Tibial nerve (tissue), 3 donors: ENCODE measurements around the gene CCT5.

Experiments
- POLR2A ChIP-seq, 2 donors: fragments of 450-650 bp; IDR thresholded peaks; one replicate each; pipeline ENCODE4 v1.6.1; 2017; ENCODE audit warnings: antibody characterized with exemption in 2 of 2, mild to moderate bottlenecking in 2 of 2, moderate library complexity in 2 of 2
- TF ChIP-seq, protein P1 (sequence below), 5 experiments: fragments of 200-600 bp in 3 of 5; fragments of 450-650 bp in 2 of 5; sonication (generic) in 3 of 5; IDR thresholded peaks; one replicate each; pipeline ENCODE4 v1.5.1; 2016 to 2019; ENCODE audit warnings: antibody characterized with exemption in 5 of 5, mild to moderate bottlenecking in 3 of 5, moderate library complexity in 2 of 5

DNA sequence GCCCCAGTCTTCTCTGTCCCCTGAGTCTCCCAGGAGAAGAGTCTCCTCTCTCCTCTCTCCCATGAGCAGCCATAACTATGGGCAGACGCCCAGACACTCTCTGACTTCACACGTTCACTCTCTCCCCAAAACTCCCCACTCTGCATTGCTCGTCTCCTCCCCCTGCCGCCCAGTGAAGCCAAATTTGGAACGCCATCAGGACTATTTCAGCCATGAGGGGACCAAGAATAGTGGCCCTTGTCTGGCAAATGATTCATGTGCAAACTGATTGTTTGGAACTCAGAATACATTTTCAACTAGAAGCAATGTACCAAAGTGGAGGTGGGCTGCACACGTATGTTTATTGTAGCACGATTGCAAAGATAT is 36.8 kb downstream of the CCT5 start:
- TF ChIP-seq, protein P1, sequence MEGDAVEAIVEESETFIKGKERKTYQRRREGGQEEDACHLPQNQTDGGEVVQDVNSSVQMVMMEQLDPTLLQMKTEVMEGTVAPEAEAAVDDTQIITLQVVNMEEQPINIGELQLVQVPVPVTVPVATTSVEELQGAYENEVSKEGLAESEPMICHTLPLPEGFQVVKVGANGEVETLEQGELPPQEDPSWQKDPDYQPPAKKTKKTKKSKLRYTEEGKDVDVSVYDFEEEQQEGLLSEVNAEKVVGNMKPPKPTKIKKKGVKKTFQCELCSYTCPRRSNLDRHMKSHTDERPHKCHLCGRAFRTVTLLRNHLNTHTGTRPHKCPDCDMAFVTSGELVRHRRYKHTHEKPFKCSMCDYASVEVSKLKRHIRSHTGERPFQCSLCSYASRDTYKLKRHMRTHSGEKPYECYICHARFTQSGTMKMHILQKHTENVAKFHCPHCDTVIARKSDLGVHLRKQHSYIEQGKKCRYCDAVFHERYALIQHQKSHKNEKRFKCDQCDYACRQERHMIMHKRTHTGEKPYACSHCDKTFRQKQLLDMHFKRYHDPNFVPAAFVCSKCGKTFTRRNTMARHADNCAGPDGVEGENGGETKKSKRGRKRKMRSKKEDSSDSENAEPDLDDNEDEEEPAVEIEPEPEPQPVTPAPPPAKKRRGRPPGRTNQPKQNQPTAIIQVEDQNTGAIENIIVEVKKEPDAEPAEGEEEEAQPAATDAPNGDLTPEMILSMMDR (IDR thresholded peaks at IDR 0.05): no peak
- TF ChIP-seq POLR2A (IDR thresholded peaks at IDR 0.05): no peak
